Measurements from ENCODE around the gene TAOK3. TPM values are rescaled to one million over a fixed set of nuclear protein-coding genes. Genes with fewer than 3 reads are reported as not detected.
"Not testable (repeated sequence)": the region's sequence is repeated elsewhere in the genome, so short reads cannot be mapped to it uniquely, and the experiment has no call there.

Gene TAOK3
- total RNA-seq, 1 experiment from 2014 or later: 8.5 TPM

DNA sequence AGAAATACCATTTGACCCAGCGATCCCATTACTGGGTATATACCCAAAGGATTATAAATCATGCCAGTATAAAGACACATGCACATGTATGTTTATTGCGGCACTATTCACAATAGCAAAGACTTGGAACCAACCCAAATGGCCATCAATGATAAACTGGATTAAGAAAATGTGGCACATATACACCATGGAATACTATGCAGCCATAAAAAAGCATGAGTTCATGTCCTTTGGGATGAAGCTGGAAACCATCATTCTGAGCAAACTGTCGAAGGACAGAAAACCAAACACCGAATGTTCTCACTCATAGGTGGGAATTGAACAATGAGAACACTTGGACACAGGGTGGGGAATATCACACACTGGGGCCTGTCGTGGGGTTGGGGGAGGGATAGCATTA, 243.3 kb downstream of the TAOK3 start:
- in situ Hi-C loops (cut with HindIII; ENCODE audit: low pct_unique_long_range_greater_than_20kb, low sequenced_read_pairs); DNase-seq (ENCODE audit: low read depth): not testable (repeated sequence)

DNA sequence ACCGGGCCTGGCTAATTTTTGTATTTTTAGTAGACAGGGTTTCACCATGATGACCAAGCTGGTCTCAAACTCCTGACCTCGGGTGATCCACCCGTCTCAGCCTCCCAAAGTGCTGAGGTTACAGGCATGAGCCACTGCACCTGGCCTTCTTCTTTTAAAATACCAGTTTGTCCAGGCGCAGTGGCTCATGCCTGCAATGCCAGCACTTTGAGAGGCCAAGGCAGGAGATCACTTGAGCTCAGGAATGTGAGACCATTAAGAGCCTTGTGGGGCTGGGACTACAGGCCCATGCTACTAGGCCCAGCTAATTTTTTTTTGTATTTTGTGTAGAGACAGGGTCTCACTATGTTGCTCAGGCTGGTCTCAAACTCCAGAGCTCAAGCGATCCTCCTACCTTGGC, 244.8 kb downstream of the TAOK3 start:
- DNase-seq (ENCODE audit: low read depth): no peak
- in situ Hi-C loops (cut with HindIII; ENCODE audit: low pct_unique_long_range_greater_than_20kb, low sequenced_read_pairs): no loop called here

DNA sequence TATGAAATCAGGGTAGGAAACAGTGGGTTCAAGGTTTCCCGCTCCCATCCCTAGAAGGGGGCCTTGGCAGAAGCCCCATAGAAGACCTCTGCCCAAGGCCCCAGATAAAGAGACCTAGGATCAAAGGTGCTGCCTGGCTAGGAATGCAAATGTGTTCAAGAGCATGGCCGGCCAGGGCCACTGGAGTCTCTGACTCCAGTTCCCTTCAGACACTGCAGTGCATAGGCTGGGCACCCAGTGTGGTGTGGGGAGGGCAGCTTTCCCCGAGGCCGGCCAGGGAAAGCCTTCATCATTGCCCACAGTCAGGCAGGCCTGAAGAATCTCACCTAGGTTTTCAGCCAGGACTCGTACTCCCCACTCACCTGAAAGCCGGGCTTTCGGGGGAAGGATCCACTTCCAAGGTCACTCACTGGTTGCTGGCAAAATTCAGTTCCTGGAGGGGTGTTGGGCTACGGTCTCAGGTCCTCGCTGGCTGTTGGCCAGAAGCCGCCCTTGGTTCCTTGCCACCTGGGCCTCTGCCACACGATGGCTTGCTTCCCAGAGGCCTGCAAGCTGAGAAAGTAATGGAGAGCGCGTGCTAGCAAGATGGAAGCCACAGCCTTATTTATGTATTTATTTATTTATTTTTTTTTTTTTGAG, 246.5 kb downstream of the TAOK3 start:
- no peak for DNase-seq (ENCODE audit: low read depth)
- in situ Hi-C loops (cut with HindIII; ENCODE audit: low pct_unique_long_range_greater_than_20kb, low sequenced_read_pairs): no loop called here

DNA sequence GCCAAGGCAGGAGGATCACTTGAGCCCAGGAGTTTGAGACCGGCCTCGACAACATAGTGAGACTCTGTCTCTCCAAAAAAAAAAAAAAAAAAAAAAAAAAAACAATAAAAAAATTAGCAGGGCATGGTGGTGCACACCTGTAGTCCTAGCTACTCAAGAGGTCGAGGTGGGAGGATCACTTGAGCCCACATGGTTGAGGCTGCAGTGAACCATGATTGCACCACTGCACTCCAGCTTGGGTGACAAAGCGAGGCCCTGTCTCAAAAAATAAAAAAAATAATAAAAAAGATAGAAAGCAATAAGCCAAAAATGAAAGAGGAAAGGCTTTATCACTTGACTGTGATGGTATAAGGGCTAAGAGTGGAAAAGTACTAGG, 247.0 kb downstream of the TAOK3 start:
- no peak for DNase-seq (ENCODE audit: low read depth)
- in situ Hi-C loops (cut with HindIII; ENCODE audit: low pct_unique_long_range_greater_than_20kb, low sequenced_read_pairs): no loop called here

DNA sequence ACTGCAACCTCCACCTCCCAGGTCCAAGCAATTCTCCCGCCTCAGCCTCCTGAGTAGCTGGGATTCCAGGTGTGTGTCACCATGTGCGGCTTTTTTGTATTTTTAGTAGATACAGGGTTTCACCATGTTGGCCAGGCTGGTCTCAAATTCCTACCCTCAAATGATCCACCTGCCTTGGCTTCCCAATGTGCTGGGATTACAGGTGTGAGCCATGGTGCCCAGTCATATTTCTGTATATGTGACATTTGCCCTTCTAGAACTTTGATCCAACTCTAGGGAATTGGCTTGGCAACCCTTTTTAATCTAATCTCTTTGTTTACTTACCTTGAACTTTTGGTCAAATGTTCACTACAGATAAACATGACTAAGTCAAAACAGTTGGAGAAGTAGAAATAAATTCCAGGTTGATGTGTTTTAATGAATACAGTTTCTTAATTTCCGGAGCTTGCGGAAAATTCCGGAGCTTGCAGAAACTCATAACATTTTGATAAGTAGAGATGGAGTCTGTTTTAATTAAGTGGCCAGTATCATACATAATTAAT, 248.3 kb downstream of the TAOK3 start:
- no peak for DNase-seq (ENCODE audit: low read depth)
- in situ Hi-C loops (cut with HindIII; ENCODE audit: low pct_unique_long_range_greater_than_20kb, low sequenced_read_pairs): no loop called here

DNA sequence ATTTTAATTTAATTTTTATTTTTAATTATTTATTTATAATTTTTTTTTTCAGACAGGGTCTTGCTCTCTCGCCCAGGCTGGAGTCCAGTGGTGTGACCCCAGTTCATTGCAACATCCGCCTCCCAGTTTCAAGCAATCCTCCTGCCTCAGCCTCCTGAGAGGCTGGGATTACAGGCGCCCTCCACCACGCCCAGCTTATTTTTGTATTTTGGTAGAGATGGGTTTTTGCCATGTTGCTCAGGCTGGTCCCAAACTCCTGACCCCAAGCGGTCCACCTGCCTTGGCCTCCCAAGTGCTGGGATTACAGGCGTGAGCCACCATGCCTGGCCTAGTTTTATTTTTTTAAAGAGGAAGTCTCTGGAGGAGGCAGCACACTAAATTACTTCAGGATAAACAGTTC, 250.4 kb downstream of the TAOK3 start:
- no peak for DNase-seq (ENCODE audit: low read depth)
- in situ Hi-C loops (cut with HindIII; ENCODE audit: low pct_unique_long_range_greater_than_20kb, low sequenced_read_pairs): no loop called here

DNA sequence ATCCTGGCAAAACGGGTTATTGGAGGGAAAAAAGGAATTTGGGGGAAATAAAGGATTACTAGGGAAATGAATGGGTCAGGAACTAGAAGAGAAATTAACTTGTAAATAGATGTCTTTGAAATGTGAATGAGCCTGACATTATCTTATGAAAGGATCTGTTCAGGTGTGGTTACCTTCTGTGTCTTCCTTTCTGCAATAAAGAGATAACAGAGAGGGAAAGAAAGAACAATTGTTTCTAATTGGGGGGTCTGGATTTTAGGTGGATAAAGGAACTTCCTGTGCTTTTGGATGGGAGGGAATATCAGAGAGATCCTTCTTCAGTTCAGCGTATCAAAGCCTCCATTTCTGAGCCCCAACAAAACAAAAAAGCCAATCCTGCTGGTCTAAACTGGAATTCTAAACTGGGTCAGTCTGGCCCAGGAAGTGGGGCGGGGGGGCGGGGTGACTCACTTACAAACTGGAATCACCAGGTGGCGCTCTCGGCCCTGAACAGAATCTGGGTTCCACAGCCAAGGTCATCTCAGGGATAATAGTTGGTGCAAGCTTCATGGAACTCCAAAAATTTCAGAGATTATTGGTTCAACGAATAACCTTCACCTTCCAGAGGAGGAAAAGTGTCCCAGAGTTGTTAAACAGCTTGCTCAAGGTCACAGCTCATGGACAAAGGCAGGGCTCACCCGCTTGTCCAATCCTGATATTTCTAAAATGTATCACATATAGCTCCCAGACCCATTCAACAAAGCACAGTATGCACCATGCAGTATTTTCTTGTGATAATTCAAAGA, 251.9 kb downstream of the TAOK3 start:
- DNase-seq (ENCODE audit: low read depth): peak; percentile 47
- in situ Hi-C loops (cut with HindIII; ENCODE audit: low pct_unique_long_range_greater_than_20kb, low sequenced_read_pairs): no loop called here

DNA sequence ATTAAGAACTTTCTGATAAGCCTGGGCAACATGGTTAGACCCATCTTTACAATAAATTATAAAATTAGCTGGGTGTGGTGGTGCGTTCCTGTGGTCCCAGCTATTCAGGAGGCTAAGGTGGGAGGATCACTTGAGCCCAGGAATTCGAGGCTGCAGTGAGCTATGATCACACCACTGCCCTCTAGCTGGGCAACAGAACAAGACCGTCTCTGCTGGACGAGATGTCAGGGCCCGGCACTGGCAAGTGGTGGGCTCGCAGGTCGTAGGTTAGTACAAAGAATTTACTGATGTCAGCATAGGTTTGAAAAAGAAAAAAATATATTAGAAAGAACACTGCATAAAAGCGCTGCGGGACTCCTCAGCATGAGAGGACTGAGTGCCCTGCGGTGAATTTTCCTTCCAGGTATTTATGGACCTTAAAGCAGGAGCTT, 253.2 kb downstream of the TAOK3 start:
- in situ Hi-C loops (cut with HindIII; ENCODE audit: low pct_unique_long_range_greater_than_20kb, low sequenced_read_pairs): no loop called here
- DNase-seq (ENCODE audit: low read depth): no peak

DNA sequence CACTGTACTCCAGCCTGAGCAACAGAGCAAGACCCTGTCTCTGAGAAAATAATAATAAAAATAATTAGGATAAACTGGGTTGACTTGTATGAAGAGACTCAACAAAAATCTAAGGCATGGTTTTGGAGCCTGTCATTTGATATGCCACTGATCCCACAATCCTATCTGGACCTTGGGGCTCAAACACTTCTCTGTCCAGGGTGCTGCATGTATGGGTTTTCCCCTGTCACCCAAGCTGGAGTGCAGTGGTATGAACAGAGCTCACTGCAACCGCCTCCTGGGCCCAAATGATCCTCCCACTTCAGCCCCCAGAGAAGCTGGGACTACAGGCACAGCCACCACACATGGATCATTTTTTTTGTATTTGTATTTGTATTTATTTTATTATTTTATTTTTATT, 263.6 kb downstream of the TAOK3 start:
- DNase-seq (ENCODE audit: low read depth): no peak
- in situ Hi-C loops (cut with HindIII; ENCODE audit: low pct_unique_long_range_greater_than_20kb, low sequenced_read_pairs): no loop called here

DNA sequence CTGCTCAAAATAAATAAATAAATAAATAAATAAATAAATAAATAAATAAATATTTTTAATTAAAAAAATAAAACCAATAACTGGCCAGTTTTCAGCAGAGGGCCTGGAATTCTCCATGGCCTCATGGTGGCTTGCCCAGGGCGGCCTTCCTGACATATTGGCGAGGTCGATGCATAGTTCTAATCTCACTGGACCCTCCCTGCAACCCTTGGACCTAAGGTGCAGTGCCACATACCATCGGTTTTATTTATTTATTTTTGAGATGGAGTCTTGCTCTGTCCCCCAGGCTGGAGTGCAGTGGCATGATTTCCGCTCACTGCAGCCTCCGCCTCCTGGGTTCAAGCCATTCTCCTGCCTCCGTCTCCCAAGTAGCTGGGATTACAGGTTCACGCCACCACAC, 265.0 kb downstream of the TAOK3 start:
- no peak for DNase-seq (ENCODE audit: low read depth)
- in situ Hi-C loops (cut with HindIII; ENCODE audit: low pct_unique_long_range_greater_than_20kb, low sequenced_read_pairs): no loop called here

DNA sequence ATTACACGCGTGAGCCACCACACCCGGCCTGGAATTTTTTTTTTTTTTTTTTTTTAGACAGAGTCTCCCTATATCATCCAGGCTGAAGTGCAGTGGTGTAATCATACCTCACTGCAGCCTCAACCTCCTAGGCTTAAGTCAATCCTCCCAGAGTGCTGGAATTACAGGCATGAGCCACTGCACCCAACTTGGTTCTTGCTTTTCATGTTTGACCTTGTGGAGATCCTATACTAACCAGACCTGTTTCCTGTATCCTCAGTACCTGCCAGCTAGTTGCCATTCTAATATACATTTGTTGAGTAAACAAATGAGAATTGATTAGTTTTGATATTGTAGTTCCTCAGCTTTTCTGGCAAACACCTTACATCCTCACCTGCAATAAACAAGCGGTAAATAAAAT, 265.7 kb downstream of the TAOK3 start:
- in situ Hi-C loops (cut with HindIII; ENCODE audit: low pct_unique_long_range_greater_than_20kb, low sequenced_read_pairs): no loop called here
- DNase-seq (ENCODE audit: low read depth): no peak

DNA sequence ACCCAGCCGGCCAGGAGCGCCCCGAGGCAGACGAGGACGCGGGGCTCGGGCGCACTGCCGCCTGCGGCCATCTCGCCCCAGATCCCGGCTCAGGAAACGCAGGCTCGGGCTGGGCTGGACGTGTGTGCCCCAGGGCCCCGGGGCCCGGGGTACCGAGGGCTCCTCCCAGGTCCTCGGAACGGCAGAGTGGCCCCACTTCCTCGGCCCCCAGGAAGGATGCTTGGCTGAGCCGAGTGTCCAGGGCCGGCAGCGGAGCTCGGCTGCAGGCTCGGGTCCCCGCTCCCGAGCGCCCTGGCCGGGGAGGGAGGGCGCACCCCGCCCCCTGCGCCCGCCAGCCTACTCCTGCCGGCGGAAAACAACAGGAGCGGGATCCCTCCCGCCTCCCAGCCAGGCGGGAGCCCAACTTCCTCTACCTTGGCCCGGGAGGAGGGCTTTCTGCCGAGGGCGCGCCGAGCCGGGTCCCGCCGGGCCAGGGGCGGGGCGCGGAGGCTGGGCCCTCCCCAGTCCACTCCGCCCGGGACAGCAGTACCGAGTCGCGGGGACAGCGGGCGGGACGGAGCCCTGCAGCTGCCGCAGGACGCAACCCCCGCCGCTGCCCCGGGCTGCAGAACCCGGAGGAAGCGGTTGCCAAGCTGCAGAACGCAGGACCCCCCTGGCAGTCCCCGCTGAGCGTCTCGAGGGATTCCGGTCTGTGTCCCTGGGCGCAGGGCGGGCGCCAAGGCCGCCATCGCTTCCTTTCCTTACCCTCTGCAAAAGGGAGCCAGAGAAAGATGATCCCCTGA, 268.9 kb downstream of the TAOK3 start, which contains the start of gene VSIG10:
TSS of gene VSIG10 (minus strand) at position 411 of the 782 bp plus-strand sequence. CDS start at position 71, 340 bp downstream.
- DNase-seq (ENCODE audit: low read depth): peak; percentile 90
- in situ Hi-C loops (cut with HindIII; ENCODE audit: low pct_unique_long_range_greater_than_20kb, low sequenced_read_pairs): no loop called here

DNA sequence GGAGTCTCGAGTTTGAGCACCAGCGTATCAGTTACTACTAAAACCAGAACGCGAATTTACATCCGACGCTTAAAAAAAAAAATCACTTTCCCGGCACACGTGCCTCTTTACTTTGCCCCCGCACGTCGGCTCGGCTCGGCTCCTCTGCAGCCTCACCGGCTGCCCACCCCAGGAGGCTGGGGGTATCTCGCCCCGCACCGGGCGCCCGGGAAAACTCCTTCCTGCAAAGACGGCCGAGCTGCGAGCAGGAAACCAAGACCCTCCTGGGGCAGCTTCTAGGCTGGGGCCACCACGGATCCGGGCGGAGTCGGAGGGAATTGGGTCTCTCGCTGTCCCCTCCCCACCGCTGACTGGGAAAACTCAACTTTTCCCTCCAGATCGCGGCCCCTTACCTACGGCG, 269.5 kb downstream of the TAOK3 start:
- peak; percentile 51 for DNase-seq (ENCODE audit: low read depth)
- in situ Hi-C loops (cut with HindIII; ENCODE audit: low pct_unique_long_range_greater_than_20kb, low sequenced_read_pairs): no loop called here

DNA sequence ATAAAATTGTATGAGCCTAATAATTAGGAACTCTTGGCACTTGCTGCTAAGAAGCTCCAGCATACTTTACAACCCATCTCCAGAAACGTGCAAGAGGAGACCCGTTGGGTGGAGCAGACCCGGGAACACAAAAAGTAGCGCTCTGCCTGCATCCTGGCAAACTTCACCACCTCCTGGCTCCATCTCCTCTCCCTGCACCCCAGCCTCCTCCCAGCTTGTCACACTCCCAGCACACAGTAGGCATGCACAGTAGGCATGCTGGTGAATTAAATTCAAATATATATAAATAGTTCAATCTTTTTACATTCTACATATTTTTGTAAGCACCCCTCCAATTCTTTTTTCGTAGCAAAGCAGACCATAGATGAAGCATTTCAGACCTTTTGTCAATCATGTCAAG, 270.1 kb downstream of the TAOK3 start:
- no peak for DNase-seq (ENCODE audit: low read depth)
- in situ Hi-C loops (cut with HindIII; ENCODE audit: low pct_unique_long_range_greater_than_20kb, low sequenced_read_pairs): no loop called here

DNA sequence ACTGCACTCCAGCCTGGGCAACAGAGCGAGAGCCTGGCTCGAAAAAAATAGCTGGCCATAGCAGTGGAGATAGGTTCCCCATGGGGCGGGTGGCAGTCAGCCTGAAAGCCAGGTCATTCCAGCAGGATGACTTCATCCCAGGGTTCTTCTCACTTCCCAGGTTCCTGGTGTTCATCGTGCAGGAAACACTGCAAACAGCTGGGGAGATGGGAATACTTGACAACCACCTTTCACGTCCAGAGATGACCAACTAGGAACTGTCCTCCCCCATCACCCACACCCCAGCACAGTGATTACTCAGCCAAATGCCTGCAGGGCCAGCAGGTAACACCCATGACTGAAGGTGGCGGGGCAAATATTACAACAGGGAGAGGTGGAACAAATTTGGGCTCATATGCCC, 270.6 kb downstream of the TAOK3 start:
- in situ Hi-C loops (cut with HindIII; ENCODE audit: low pct_unique_long_range_greater_than_20kb, low sequenced_read_pairs): no loop called here
- DNase-seq (ENCODE audit: low read depth): peak; percentile 77

DNA sequence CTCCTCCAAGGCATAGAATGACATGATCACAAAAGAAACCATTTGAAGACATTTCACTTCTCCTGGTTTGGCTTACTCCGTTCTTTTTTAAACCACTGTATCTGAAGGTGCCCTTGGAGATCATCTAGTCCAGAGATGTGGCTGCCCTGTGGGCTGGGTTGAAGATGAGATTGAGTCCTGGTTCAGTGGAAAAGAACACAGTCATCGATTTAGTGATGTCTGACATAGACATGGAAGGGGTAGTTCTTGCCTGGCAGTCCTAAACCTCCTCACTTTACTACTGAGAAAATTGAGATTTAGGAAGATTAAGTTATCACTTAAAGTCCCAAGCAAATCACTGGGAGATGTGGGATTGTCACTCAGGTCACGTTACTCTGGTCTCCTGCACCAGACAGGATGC, 271.7 kb downstream of the TAOK3 start:
- DNase-seq (ENCODE audit: low read depth): no peak
- in situ Hi-C loops (cut with HindIII; ENCODE audit: low pct_unique_long_range_greater_than_20kb, low sequenced_read_pairs): no loop called here

All from Caki2 (cell line).